GM19324 (cell line): ENCODE data around the gene CACUL1.
A peak's percentile ranks its signal among the peaks of the same experiment; 100 is the strongest.
"Not testable (repeated sequence)": the region's sequence is repeated elsewhere in the genome, so short reads cannot be mapped to it uniquely, and the experiment has no call there.

Source experiments
- ATAC-seq: cut with Tn5 transposase; IDR thresholded peaks from one replicate; pipeline ENCODE4 v1.9.1; 2021; ENCODE audit warnings: mild to moderate bottlenecking, moderate library complexity; ENCODE audit not compliant: unreplicated experiment, low FRiP score

The CACUL1 gene

DNA sequence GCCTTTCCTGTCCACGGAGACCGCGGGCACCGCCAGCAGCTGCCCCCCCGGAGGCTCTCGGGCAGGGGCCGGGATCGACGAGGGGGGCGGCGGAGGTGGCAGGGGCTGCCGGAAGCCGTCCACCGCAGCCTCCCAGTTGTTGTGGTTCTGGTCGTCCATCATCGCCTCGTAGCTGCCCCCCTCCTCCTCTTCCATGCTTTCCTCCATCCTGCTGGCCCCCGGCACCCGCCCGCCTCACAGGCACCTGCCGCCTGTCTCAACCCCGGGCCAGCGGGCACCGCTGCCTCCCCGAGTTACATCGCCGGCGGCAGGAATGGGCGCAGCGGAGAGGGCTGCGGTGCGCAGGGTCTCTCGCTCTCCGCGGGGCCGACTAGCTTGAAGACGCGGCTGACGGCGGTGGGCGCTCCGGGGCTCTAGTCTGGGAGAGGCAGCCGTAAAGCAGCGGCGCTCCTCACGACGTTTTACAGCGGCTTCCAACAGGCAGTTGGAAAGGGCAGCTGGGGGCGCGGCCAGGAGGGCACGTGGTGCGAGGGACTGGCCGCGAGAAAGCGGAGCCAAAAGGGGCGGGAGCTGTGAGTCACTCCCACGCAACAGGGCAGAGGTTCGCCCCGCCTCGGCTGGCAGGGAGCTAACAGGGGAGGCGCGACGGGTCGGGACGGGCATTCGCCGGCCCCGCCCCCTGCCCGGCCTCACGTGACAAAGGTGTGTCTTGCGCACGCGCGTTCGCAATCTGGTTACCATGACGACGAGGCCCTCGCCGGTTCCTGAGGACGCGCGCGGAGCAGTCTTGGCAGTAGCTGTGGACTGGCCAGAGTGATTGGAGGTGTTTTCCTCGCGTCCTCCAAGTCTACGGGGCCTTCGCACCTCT, at the start of gene CACUL1:
TSS of gene CACUL1 (minus strand) at position 415 of the 868 bp plus-strand sequence. CDS start at position 207, 208 bp downstream.
- peak; percentile 98 for ATAC-seq

DNA sequence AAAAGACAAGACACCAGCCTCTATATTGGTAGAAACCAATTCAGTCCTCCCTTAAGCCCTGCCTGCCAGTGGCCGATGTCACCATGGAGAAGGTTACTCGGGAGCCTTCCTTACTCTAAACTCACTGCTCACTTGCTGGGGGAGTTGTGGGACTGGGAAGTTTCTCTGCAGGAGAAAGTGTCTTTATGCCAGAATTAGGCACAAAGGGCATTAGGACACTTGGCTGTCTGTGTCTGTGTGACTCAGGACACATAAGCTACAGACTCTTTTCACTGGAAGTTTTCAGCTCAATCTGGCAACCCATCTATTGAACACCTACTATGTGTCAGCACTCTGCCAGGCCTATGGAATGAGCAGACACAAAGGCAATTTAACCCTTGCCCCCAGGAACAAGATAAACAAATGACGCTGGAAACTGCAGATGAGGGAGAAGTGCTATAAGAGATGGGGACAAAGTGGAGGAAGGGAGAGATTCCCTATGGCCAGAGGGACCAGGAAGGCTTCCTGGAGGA, 49.5 kb upstream of the CACUL1 start:
- ATAC-seq = no peak

DNA sequence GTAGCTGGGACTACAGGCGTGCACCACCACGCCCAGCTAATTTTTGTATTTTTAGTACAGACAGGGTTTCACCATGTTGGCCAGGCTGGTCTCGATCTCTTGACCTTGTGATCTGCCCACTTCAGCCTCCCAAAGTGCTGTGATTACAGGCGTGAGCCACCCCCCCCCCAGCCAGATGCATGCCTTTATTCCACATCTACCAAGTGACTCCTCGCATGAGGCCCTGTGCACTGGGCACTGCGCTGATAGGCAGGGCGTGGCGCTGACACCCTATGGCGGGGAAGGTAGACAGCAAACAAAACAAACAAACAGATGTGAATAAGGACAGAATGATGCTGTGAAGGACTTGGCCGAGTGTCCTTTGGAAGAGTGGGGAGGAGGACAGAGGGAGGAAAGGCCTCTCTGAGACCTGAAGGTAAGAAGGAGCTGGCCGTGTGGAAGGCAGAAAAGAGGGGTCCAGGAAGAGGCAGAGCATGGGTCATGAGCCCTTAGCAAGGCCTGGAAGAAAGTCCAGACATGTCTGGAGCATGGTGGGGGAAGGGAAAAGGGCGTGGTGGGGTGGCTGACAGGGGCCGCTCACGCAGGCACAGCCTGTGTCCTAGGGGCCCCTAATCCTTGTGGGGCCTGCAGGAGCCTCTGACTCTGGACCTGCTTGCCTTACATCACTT, 47.5 kb upstream of the CACUL1 start:
- no peak for ATAC-seq

DNA sequence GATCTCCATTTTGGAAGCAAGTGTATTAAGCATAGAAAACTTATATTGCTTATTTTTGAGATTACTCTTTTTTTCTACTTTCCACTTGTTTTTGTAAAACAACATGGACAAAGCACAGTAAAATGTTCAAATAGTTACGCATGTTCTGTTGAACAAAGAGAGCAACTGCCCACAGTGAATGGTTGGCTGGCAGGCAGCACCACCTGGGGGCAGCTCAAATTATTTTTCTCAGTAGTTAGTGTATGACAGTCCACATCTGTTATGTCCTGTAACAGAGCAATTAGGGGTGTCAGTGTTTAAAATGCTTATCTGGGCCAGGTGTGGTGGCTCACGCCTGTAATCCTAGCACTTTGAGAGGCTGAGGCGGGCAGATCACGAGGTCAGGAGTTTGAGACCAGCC, 46.1 kb upstream of the CACUL1 start:
- no peak for ATAC-seq

DNA sequence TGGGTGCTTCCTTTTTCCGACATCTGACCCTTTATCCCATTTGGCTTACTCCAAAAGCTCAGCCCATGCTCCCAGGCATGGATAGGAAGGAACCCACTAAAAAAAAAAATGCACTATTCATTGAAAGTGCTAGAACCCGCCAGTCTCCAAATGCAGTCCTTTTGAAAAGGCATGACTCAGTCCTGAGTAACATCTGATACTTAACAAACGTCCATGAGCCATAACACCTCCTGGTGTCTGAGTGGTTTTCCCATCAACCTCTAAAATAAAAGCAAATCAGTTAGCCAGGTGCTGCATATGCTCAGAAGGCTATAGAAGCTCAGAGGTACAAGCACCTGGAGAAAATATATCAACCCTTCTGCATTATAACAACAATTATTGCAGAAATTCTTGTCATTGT, 45.0 kb upstream of the CACUL1 start:
- no peak for ATAC-seq

DNA sequence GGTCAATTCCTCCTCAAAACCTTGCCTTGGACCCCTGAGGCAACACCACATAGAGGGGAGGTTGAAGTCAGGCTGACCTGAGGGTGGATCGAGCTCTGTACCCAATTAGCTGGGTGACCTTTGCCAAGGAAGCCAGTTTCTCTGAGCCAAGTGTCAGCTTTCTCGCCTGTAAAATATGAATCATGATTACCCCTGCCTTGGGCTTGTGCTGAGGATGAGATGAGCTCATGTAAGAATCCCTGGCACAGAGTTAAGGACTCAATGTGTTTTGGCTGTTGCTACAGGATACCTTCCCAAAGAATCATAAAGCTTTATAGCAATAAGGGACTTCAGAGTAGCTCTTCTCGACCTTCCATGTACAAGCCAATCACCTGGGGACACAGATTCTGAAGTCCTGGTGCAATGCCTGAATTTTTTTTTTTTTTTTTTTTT, 43.5 kb upstream of the CACUL1 start:
- no peak for ATAC-seq

DNA sequence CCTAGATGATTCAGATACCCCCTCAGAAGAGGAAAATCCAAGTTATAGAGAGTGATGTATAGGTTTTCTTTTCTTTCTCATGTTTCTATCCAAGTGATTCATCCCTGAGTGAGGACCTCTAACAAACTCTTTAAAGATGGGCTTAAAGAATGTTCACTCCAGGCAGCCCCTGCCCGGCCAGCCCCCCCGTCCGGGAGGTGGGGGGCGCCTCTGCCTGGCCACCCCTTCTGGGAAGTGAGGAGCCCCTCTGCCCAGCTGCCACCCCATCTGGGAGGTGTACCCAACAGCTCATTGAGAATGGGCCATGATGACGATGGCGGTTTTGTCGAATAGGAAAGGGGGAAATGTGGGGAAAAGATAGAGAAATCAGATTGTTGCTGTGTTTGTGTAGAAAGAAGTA, 40.2 kb upstream of the CACUL1 start:
- not testable (repeated sequence) for ATAC-seq

DNA sequence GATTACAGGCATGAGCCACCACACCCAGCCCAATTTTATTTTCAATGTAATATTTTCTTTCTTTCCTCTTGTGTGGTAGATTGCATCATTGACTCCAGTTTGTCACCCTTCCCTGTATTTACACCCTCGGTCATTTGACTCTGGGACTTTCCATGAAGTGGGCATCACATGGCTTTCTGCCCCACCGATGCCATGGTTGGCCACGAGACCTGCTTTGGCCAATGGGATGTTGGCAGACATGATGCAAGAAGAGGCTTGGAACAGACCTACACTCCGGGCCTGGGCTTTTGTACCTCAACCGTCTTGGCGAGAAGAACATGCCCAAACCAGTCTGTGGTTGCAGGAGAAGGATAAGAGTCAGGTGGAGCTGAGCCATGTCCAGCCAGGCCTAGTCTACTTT, 38.8 kb upstream of the CACUL1 start:
- ATAC-seq = no peak

DNA sequence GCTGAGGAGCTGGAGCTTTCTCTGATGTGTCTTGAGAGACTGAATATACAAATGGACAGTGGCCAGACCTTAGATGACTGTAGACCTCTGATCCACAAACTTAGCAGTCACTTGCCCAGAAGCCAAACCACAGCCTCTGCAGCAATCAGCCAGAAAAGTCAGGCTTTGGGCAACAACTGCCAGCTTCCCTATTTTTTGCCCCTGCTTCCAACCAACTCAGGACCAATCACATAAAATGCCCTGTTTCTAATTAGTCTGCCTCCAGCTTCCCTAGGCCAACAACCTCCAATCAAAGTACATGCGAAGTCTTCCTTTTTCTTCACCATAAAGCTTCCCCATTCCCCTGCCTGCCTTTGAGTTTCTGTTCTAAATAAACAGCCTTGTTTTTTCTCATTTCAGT, 37.8 kb upstream of the CACUL1 start:
- no peak for ATAC-seq

DNA sequence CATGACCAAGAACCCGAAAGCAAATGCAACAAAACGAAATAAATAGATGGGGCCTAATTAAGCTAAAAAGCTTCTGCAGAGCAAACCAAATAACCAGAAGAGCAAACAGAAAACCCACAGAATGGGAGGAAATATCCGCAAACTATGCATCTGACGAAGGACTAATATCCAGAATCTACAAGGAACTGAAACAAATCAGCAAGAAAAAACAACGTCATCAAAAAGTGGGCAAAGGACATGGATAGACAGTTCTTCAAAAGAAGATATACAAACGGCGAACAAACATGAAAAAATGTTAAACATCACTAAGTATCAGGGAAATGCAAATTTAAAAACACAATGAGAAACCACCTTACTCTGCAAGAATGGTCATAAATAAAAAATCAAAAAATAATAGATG, 35.3 kb upstream of the CACUL1 start:
- no peak for ATAC-seq

DNA sequence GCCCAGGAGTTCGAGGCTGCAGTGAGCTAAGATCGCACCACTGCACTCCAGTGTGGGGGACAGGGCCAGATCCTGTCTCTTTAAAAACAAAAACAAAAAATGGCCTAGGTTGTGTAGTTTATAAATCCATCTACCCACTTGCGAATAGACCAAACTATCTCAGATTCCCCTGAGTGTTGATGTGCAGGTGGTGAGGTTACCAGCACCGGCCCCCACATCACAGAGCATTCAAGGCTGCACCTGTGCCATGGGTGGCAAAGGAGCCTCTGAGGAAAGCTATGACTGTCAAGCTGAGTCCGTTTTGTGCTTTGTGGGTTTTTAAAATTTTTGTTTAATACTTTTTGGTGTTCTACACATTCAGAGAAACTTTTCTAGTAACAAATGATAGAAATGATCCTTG, 30.8 kb upstream of the CACUL1 start:
- ATAC-seq = no peak

DNA sequence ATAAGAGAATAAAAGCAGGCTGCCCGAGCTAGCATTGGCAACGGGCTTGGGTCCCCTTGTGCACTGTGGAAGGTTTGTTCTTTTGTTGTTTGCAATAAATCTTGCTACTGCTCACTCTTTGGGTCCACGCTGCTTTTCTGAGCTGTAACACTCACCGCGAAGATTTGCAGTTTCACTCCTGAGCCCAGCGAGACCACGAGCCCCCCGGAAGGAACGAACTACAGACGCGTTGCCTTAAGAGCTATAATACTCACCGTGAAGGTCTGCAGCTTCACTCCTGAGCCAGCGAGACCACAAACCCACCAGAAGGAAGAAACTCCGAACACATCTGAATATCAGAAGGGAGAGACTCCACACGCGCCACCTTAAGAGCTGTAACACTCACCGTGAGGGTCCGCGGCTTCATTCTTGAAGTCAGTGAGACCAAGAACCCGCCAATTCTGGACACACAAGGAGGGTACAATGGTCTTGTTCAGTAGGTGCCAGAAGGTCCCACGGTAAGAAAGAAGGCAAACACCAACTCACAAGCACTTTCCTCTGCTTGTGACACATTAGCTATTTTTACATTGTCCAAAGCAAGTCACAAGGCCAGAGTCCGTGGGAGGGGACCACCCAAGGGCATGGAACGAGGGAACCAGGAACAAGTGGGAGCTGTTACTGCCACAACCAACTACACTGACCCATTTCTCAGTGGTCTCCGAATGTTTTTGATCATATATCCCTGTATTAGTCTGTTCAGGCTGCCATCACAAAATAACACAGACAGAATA, 29.2 kb upstream of the CACUL1 start:
- ATAC-seq = no peak

DNA sequence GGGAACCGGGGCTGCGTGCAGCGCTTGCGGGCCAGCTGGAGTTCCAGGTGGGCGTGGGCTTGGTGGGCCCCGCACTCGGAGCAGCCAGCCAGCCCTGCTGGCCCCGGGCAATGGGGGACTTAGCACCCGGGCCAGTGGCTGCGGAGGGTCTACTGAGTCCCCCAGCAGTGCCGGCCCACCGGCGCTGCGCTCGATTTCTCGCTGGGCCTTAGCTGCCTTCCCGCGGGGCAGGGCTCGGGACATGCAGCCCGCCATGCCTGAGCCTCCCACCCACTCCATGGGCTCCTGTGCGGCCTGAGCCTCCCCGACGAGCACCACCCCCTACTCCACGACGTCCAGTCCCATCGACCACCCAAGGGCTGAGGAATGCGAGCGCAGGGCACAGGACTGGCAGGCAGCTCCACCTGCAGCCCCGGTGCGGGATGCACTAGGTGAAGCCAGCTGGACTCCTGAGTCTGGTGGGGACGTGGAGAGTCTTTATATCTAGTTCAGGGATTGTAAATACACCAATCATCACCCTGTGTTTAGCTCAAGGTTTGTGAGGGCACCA, 28.2 kb upstream of the CACUL1 start:
- ATAC-seq = not testable (repeated sequence)

DNA sequence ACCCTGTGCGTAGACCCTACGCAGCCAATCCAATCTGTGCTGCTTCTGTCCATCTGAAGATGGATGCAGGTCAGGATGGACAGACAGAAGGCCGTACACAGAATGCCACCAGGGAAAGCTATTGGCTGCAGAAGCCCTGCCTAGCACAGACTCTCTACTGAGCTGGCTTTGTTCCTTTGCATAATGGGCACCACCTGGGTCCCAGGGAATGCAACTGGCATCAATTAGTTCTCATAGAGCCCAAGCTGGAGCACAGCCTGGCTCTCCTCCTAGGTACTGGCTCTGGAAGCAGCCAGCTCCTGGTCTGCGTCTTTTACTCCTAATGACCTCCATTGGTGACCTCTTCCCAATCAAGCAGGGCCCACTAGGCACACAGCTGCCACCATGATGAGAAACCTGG, 26.8 kb upstream of the CACUL1 start:
- no peak for ATAC-seq

DNA sequence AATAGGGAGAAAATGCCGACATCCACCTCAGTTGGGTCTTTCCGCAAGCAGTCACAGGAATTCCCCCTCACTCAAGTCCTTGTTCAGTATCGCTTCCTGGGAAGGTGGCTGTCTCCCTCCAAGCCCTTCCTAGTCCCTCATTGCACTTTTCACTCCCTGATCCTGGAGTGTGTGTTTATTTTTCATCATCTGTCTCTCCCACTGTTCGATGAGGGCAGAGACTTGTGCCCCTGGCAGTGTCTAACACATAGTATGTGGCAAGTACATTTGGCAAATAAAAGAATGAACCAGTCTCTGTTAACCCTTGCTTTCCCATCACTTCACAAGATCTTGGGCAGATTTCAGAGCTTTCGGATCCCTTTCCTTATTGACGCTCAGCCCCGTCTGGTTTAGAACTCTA, 24.0 kb upstream of the CACUL1 start:
- ATAC-seq = no peak

DNA sequence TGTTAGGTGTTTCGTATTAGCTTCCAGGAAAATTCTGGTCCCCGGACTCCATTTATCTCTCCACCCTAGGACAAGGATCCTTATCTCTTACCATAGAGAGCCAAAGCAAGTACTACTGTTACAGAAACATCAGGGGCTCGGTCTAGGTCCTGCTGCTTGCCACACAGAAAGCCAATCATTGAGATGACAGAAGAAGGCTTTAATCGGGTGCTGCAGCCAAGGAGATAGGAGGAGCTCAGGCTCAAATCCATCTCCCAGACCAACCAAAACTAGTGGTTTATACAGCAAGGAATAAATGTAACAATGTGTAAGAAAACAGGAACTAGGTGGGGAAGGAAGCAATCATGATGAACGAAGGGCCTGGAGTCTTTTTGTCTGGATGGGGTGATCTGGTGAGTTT, 22.2 kb upstream of the CACUL1 start:
- no peak for ATAC-seq

DNA sequence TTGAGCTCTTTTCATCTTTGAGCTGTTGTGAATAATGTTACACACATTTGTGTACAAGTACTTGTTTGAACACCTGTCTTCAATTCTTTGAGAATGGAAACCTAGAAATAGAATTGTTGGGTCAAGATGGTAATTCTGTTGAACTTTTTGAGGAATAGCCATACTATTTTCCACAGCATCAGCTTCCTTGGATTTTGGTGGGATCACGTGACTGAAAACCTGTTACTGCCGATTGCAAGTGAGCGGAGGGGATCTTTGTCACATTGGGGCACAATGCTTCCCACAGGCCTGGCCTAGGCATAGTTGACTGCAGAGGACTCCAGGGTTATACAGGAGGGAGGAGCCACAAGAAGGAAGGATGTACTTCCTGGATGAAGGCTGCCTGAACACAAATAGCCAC, 21.3 kb upstream of the CACUL1 start:
- ATAC-seq = no peak

DNA sequence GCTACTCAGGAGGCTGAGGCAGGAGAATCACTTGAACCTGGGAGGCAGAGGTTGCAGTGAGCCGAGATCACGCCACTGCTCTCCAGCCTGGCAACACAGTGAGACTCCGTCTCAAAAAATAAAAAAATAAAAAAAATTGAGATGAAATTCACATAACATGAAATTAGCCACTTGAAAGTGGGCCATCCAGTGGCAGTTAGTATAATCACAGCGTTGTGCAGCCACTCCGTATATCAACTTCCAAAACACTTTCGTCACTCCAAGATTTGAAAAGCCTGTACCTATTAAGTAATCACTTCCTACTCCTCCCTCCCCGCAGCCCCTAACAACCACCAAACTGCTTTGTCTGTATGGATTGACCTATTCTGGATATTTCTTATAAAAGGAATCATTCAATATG, 20.7 kb upstream of the CACUL1 start:
- ATAC-seq = no peak

DNA sequence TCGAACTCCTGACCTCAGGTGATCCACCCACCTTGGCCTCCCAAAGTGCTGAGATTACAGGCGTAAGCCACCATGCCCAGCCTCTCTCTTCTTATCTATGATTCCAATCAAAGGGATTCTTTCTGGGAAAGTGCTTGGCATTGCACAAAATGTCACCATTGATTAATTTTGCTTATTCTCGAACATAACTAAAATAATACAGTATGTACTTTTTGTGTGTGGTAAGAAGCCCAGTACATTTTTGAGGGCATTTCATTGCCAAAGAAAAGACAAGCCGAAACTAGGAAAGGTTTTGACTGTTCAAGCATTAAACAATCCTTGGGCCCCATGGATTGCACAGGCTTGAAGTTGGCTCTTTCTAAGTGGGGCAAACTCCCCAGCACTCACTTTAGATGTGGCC, 18.3 kb upstream of the CACUL1 start:
- no peak for ATAC-seq

DNA sequence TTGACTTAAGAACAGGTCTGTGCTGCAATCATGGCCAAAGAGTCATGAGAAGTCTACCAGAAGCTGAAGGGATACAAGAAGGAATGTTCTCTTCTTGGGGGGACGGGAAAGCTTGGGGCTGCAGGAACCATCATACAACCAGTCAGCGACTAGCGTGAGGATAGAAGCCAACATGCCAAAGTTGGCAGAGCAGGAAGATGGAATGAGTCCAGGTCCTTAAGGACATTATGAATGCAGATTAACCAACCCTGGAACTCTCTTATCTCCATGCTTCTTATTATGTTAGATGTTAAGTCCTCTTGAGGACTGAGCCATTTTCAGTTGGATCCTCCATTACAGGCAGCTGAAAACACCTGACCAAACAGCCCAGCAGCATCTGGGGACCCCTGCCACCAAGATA, 17.2 kb upstream of the CACUL1 start:
- ATAC-seq = no peak
